ENCODE measurements around the gene CBR4. TPM values are rescaled to one million over a fixed set of nuclear protein-coding genes. Genes with fewer than 3 reads are reported as not detected.

The CBR4 gene
- total and polyA plus RNA-seq, 11 donors: 8.7 to 26.5 (median 20.7) TPM

DNA sequence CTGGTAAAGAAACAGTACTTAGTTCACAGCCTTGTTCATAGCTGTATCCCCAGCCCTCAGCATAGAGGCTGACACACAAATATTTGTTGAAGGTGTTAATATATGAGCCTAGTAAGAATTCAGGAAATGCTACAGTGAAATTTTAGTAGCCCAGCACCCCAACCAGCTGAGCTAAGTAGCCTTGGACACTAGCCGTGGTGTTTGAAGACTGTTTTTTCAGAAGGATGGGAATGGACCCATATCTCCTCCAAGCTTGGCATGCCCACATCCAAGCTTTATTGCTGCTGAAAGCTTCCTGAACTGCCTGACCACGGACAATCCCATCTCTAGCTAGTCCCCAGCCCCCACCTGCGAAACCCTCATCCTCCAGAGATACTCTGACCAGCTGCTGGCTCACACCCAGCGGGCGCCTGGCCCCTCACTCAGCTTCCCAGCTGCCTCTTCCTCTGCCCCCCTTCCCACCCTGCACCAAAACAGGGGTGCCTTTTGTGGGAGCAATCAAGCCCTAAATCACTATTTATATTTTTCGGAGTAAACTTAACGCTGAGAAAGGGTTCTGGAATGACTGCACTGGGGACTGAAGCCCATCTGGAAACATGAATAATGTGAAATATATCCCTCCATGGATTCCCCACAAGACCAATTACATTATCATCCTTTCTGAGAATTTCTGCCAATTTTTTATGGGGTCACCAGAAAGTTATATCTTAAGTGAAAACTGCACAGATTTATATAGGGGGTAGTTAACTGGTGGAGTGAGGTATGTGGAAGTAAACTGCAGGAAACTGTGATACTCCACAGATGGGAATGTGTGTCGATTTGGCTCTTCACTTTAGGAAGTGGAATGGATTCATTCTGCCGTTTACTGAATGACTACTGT lies 41.1 kb upstream of the CBR4 start:
- Histone ChIP-seq H3K4me3 (no peak overlapping the region), H3K27ac (peak overlapping the region; percentile 52 to 92 (median 78)), H3K4me1 (peaks cover 13 to 44% (median 29%) of the 10 kb centered on the region in 12 donors), H3K36me3 (no peaks in the 10 kb centered on the region), H3K27me3 (no peaks in the 10 kb centered on the region), H3K9me3 (no peaks in the 10 kb centered on the region)
- peak in 2 of 4 donors; percentile 18 to 22 for ATAC-seq
- intact Hi-C loops (cut with DNase I): loop anchor here in 3 of 10 donors (2.0 to 10.0 kb wide), 3 partner anchors 84 to 224 kb away; partner anchors contain the start of gene SH3RF1 (in 2 of the 3)
- DNase-seq: no peak
- 65 to 80% (median 73%) methylated on average over 9 of the region's 9 CpGs for WGBS, 4 donors
- TF ChIP-seq POLR2A (IDR thresholded peaks at IDR 0.05): no peak
- TF ChIP-seq, protein P1, sequence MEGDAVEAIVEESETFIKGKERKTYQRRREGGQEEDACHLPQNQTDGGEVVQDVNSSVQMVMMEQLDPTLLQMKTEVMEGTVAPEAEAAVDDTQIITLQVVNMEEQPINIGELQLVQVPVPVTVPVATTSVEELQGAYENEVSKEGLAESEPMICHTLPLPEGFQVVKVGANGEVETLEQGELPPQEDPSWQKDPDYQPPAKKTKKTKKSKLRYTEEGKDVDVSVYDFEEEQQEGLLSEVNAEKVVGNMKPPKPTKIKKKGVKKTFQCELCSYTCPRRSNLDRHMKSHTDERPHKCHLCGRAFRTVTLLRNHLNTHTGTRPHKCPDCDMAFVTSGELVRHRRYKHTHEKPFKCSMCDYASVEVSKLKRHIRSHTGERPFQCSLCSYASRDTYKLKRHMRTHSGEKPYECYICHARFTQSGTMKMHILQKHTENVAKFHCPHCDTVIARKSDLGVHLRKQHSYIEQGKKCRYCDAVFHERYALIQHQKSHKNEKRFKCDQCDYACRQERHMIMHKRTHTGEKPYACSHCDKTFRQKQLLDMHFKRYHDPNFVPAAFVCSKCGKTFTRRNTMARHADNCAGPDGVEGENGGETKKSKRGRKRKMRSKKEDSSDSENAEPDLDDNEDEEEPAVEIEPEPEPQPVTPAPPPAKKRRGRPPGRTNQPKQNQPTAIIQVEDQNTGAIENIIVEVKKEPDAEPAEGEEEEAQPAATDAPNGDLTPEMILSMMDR (IDR thresholded peaks at IDR 0.05): no peak

DNA sequence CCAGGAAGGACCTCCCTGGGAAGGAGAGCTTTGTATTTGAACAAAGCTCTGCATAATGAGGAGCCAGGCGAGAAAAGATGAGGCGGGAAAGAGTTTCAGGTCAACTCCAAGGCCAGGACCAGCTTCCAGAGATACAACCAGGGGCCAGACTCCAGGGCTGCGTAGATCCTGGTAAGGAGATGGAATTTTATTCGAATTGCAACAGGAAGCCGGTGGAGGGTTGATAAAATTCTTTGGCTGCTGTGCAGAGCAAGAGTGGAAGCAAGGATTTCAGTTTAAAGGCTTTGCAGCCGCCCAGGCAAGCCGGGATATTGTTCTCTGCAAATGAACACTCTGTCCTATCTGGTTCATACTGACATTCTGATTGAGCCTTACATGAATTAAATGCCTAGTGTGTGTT lies 40.2 kb upstream of the CBR4 start:
- H3K4me3 ChIP-seq: no peak overlapping the region
- H3K27me3 ChIP-seq: no peaks in the 10 kb centered on the region
- H3K9me3 ChIP-seq: no peaks in the 10 kb centered on the region
- H3K27ac ChIP-seq: peak overlapping the region; percentile 55 to 92 (median 78)
- intact Hi-C loops (cut with DNase I): loop anchor here in 3 of 10 donors (2.0 to 10.0 kb wide), 3 partner anchors 85 to 225 kb away; partner anchors contain the start of gene SH3RF1 (in 2 of the 3)
- peaks cover 13 to 44% (median 29%) of the 10 kb centered on the region in 12 donors for H3K4me1 ChIP-seq
- TF ChIP-seq, protein P1 (IDR thresholded peaks at IDR 0.05): no peak
- TF ChIP-seq POLR2A (IDR thresholded peaks at IDR 0.05): no peak
- no peaks in the 10 kb centered on the region for H3K36me3 ChIP-seq
- WGBS, 4 donors: 15 to 31% (median 18%) methylated on average over 7 of the region's 7 CpGs
- peak in 4 of 5 donors; percentile 41 to 63 (median 49) for DNase-seq
- peak; percentile 78 to 92 (median 88) for ATAC-seq

DNA sequence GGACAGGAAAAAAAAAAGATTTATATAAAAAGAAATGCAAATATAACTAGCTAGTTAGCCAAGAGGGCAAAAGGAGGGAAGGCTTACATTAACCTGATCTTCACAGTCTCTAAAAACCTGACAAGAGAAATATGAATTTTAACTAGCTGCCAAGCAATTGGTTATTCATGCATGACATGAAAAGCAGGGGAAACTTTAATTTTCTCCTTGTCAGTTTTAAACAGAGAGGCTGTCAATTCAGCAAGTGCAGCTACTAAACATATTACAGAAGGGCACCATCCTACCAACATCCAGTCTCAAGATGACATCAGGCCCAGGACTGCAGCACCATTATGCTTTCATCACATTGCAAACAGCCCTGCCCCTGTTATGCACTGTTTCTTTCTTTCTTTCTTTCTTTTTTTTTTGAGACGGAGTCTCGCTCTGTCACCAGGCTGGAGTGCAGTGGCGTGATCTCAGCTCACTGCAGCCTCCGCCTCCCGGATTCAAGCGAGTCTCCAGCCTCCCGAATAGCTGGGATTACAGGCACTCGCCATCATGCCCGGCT lies 38.9 kb upstream of the CBR4 start:
- TF ChIP-seq, protein P1 (IDR thresholded peaks at IDR 0.05): no peak
- TF ChIP-seq POLR2A (IDR thresholded peaks at IDR 0.05): no peak
- Histone ChIP-seq H3K9me3 (no peaks in the 10 kb centered on the region), H3K4me3 (no peak overlapping the region), H3K27me3 (no peaks in the 10 kb centered on the region), H3K36me3 (no peaks in the 10 kb centered on the region), H3K4me1 (peaks cover 13 to 44% (median 29%) of the 10 kb centered on the region in 12 donors), H3K27ac (peak overlapping the region in 5 of 12 donors; percentile 20 to 82 (median 75))
- no peak for DNase-seq
- WGBS, 4 donors: 88 to 98% (median 95%) methylated on average over 9 of the region's 9 CpGs
- intact Hi-C loops (cut with DNase I): no loop called here
- ATAC-seq: no peak

DNA sequence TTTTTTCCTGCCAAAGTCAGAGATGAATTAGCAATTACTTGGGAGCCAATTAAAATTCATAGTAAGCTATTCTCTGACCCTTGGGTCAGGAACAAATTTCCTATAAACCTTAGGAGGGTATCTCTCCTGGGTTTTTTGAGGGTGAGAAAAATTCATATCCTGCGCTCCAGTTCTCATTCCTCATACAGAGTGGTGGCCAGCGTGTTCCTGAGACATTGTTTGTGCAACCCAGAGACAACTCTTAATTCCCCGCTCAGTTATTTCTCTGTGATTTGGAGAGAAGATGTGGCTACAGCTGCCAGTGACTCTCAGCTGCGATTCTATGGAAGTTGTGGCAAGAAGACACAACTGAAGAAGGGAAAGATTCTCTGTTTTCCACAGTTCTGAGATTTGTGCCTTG lies 37.9 kb upstream of the CBR4 start:
- WGBS, 4 donors: 79 to 86% (median 80%) methylated on average over 4 of the region's 4 CpGs
- Histone ChIP-seq H3K36me3 (no peaks in the 10 kb centered on the region), H3K4me1 (peaks cover 13 to 44% (median 28%) of the 10 kb centered on the region in 12 donors), H3K4me3 (no peak overlapping the region), H3K27ac (peak overlapping the region in 5 of 12 donors; percentile 0 to 79 (median 20)), H3K27me3 (no peaks in the 10 kb centered on the region), H3K9me3 (no peaks in the 10 kb centered on the region)
- intact Hi-C loops (cut with DNase I): no loop called here
- TF ChIP-seq, protein P1 (IDR thresholded peaks at IDR 0.05): no peak
- TF ChIP-seq POLR2A (IDR thresholded peaks at IDR 0.05): no peak
- ATAC-seq (no peak), DNase-seq (no peak)

All from heart left ventricle (tissue), 16 donors.